NCI-H524 treated with DMSO at 0.1 percent for 48 hours (cell line): ENCODE data around the gene TMEM185B.

Experiments
- DNase-seq: peaks from one replicate; lab custom pipeline; 2025; lab: John Stamatoyannopoulos, UW

TMEM185B gene

GRCh38 chr2:120231974-120232635 lies 8.9 kb upstream of the TMEM185B start:
- no peak for DNase-seq

GRCh38 chr2:120231564-120231973 lies 8.4 kb upstream of the TMEM185B start:
- no peak for DNase-seq

GRCh38 chr2:120230515-120231471 lies 7.6 kb upstream of the TMEM185B start:
- no peak for DNase-seq

- DNase-seq: no peak
These were observed 6.1 kb upstream of the TMEM185B start for GRCh38 chr2:120229341-120229740.

GRCh38 chr2:120228503-120228902 lies 5.3 kb upstream of the TMEM185B start:
- no peak for DNase-seq

GRCh38 chr2:120227111-120227991 lies 4.2 kb upstream of the TMEM185B start:
- DNase-seq: no peak

- DNase-seq: no peak
These were observed 3.1 kb upstream of the TMEM185B start for GRCh38 chr2:120226316-120226715.

- DNase-seq: no peak
These were observed 2.4 kb upstream of the TMEM185B start for GRCh38 chr2:120225549-120226065.

- no peak for DNase-seq
These were observed 1.7 kb upstream of the TMEM185B start for GRCh38 chr2:120224735-120225548.

- no peak for DNase-seq
These were observed 1.1 kb upstream of the TMEM185B start for GRCh38 chr2:120224256-120224655.

GRCh38 chr2:120222186-120223033 lies 790 bp downstream of the TMEM185B start:
- no peak for DNase-seq

- DNase-seq: no peak
These were observed 1.6 kb downstream of the TMEM185B start for GRCh38 chr2:120221616-120222015.

- no peak for DNase-seq
These were observed 2.4 kb downstream of the TMEM185B start for GRCh38 chr2:120220756-120221155.

- DNase-seq: no peak
These were observed 3.4 kb downstream of the TMEM185B start for GRCh38 chr2:120219766-120220165.

- DNase-seq: no peak
These were observed 3.9 kb downstream of the TMEM185B start for GRCh38 chr2:120219291-120219690.

GRCh38 chr2:120218181-120218580 lies 5.0 kb downstream of the TMEM185B start:
- no peak for DNase-seq

- no peak for DNase-seq
These were observed 12.9 kb downstream of the TMEM185B start for GRCh38 chr2:120210270-120210693.

- no peak for DNase-seq
These were observed 13.6 kb downstream of the TMEM185B start for GRCh38 chr2:120209427-120210269.
